MM.1S (cell line): ENCODE results near the gene THRAP3.

Experiments
- DNase-seq: peaks from one replicate; pipeline ENCODE4 v3.0.0-alpha.2; 2015
- H2AFZ ChIP-seq: fragments of 300-600 bp; sonication (generic); 2 replicates; pipeline ENCODE4 v1.6.0; 2016; ENCODE audit warnings: antibody characterized with exemption, low read length
- H3F3A ChIP-seq: fragments of 300-600 bp; sonication (generic); 2 replicates; pipeline ENCODE4 v1.6.1; 2016; ENCODE audit warnings: mild to moderate bottlenecking, antibody characterized with exemption, low read length, moderate library complexity, mixed read lengths; ENCODE audit not compliant: insufficient read depth
- H3K27ac ChIP-seq: fragments of 300-600 bp; sonication (generic); 2 replicates; pipeline ENCODE4 v1.5.1; 2016; ENCODE audit warnings: mild to moderate bottlenecking, low read length
- H3K27me3 ChIP-seq: fragments of 300-600 bp; sonication (generic); replicated peaks from 2 replicates; pipeline ENCODE4 v1.6.0; 2016; ENCODE audit warnings: low read length; ENCODE audit not compliant: insufficient read depth
- H3K36me3 ChIP-seq: fragments of 300-600 bp; sonication (generic); replicated peaks from 2 replicates; pipeline ENCODE4 v1.6.1; 2016; ENCODE audit warnings: mild to moderate bottlenecking, low read length, mixed read lengths; ENCODE audit not compliant: insufficient read depth
- H3K4me1 ChIP-seq: fragments of 300-600 bp; sonication (generic); 2 replicates; pipeline ENCODE4 v1.6.1; 2016; ENCODE audit warnings: low read length, mixed read lengths
- H3K4me2 ChIP-seq: fragments of 300-600 bp; sonication (generic); 2 replicates; pipeline ENCODE4 v1.6.0; 2016; ENCODE audit warnings: low read depth, low read length
- H3K4me3 ChIP-seq: fragments of 300-600 bp; sonication (generic); 2 replicates; pipeline ENCODE4 v1.5.1; 2016; ENCODE audit warnings: low read length, mixed read lengths
- H3K79me2 ChIP-seq: fragments of 300-600 bp; sonication (generic); 2 replicates; pipeline ENCODE4 v1.6.1; 2016; ENCODE audit warnings: mixed run types, low read length, mixed read lengths
- H3K9ac ChIP-seq: fragments of 300-600 bp; sonication (generic); 2 replicates; pipeline ENCODE4 v1.6.1; 2016; ENCODE audit warnings: low read length, mixed read lengths
- H3K9me2 ChIP-seq: fragments of 300-600 bp; sonication (generic); replicated peaks from 2 replicates; pipeline ENCODE4 v1.6.1; 2016; ENCODE audit warnings: mild to moderate bottlenecking, low read length, mixed read lengths; ENCODE audit not compliant: insufficient read depth
- H3K9me3 ChIP-seq: fragments of 300-600 bp; sonication (generic); replicated peaks from 2 replicates; pipeline ENCODE4 v1.6.1; 2016; ENCODE audit warnings: mild to moderate bottlenecking, low read length, mixed read lengths; ENCODE audit not compliant: insufficient read depth
- H4K20me1 ChIP-seq: fragments of 300-600 bp; sonication (generic); 2 replicates; pipeline ENCODE4 v1.6.1; 2016; ENCODE audit warnings: mild to moderate bottlenecking, low read length, moderate library complexity, mixed read lengths; ENCODE audit not compliant: insufficient read depth
- CTCF ChIP-seq: fragments of 300-600 bp; sonication (generic); IDR thresholded peaks from 2 replicates; pipeline ENCODE4 v1.5.1; 2016; ENCODE audit warnings: antibody characterized with exemption, low read length, mixed read lengths
- EZH2 ChIP-seq: fragments of 300-600 bp; sonication (generic); optimal IDR thresholded peaks from 2 replicates; pipeline ENCODE3; 2017; ENCODE audit warnings: low read depth, mild to moderate bottlenecking, antibody characterized with exemption, low read length, mixed read lengths
- EZH2phosphoT487 ChIP-seq: fragments of 300-600 bp; sonication (generic); IDR thresholded peaks from 2 replicates; pipeline ENCODE4 v1.6.1; 2018; ENCODE audit warnings: antibody characterized with exemption, low read length

Gene THRAP3

GRCh38 chr1:36297062-36297461 is 72.8 kb downstream of the THRAP3 start:
- no peaks in the 10 kb centered on the region for H3K27me3 ChIP-seq
- no peak overlapping the region for H2AFZ ChIP-seq
- H3K4me3 ChIP-seq: no peak overlapping the region
- no peaks in the 10 kb centered on the region for H3K9me2 ChIP-seq
- no peak for TF ChIP-seq EZH2phosphoT487
- no peak for TF ChIP-seq EZH2
- TF ChIP-seq CTCF: no peak
- no peak for DNase-seq
- peaks cover 22% of the 10 kb centered on the region for H3K36me3 ChIP-seq
- H3K4me1 ChIP-seq: no peaks in the 10 kb centered on the region
- no peak overlapping the region for H3K27ac ChIP-seq
- H3F3A ChIP-seq: peaks cover 4% of the 10 kb centered on the region; the same call in 1 of the 2 replicates
- H3K79me2 ChIP-seq: peaks cover 10% of the 10 kb centered on the region; the same call in 1 of the 2 replicates
- H3K9me3 ChIP-seq: no peaks in the 10 kb centered on the region
- H3K9ac ChIP-seq: no peak overlapping the region
- H3K4me2 ChIP-seq: no peak overlapping the region
- no peaks in the 10 kb centered on the region for H4K20me1 ChIP-seq

DNA sequence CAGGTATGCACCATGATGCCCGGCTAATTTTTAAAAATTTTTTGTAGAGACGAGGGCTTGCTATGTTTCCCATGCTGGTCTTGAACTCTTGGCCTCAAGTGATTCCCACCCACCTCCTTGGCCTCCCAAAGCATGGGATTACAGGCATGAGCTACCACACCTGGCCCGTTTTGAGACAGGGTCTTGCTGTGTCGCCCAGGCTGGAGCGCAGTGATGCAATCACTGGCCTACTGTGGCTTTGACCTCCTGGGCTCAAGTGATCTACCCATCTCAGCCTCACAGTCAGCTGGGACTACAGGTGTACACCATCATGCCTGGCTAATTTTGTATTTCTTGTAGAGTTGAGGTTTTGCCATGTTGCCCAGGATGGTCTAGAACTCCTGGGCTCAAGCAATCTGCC is 74.4 kb downstream of the THRAP3 start:
- DNase-seq: no peak
- Histone ChIP-seq H3K4me3 (no peak overlapping the region), H3K4me2 (no peak overlapping the region), H2AFZ (no peak overlapping the region), H3K27me3 (no peaks in the 10 kb centered on the region), H3K36me3 (peaks cover 23% of the 10 kb centered on the region), H4K20me1 (no peaks in the 10 kb centered on the region), H3K9me2 (no peaks in the 10 kb centered on the region), H3K27ac (no peak overlapping the region), H3K79me2 (peaks cover 9% of the 10 kb centered on the region; the same call in 1 of the 2 replicates), H3K4me1 (no peaks in the 10 kb centered on the region), H3F3A (peaks cover 2% of the 10 kb centered on the region; the same call in 1 of the 2 replicates), H3K9me3 (no peaks in the 10 kb centered on the region), H3K9ac (no peak overlapping the region)
- no peak for TF ChIP-seq CTCF

DNA sequence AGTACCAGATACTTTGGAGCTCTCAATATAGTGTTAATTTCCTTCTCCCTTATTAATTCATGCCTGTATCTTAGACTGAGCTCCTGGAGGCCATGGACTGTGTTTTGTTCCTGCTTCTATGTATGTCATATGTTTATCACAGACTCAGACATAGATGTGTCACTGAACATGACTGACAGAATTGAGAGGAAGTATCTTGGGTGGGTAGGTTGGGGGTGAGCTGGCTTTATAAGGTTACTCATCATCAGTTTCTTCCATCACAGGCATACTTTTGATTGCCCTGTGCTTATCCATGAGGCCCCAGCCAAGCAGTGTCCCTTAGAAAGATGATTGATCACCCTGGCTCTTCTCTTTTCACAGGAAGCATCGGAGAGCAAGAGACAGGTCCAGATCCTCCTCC is 76.3 kb downstream of the THRAP3 start:
- TF ChIP-seq EZH2phosphoT487 (no peak), EZH2 (no peak), CTCF (no peak)
- Histone ChIP-seq H3K9me3 (no peaks in the 10 kb centered on the region), H4K20me1 (no peaks in the 10 kb centered on the region), H3K9me2 (no peaks in the 10 kb centered on the region), H3K4me3 (no peak overlapping the region), H3K36me3 (peaks cover 17% of the 10 kb centered on the region), H3F3A (no peaks in the 10 kb centered on the region; the same call in 1 of the 2 replicates), H3K27me3 (no peaks in the 10 kb centered on the region), H3K4me1 (no peaks in the 10 kb centered on the region), H3K4me2 (no peak overlapping the region), H2AFZ (no peak overlapping the region), H3K9ac (no peak overlapping the region), H3K27ac (no peak overlapping the region), H3K79me2 (0 out of 2 replicates have a peak, but pooled peaks cover 1% of the 10 kb centered on the region)
- DNase-seq: no peak
